Tibial nerve (tissue), 4 donors: Measurements from ENCODE around the gene GSG1L. TPM values are rescaled to one million over a fixed set of nuclear protein-coding genes. Genes with fewer than 3 reads are reported as not detected.

ENCODE experiments used
- DNase-seq, 2 donors: peaks; one replicate each; pipeline ENCODE4 v3.0.0-alpha.2; 2019; ENCODE audit warnings: low spot score in 2 of 2
- H3K27ac ChIP-seq, 4 donors: fragments of 200-600 bp; sonication (generic) in 3 of 4; one replicate each; pipeline ENCODE4 v1.5.1; 2017 to 2019; ENCODE audit warnings: mild to moderate bottlenecking in 1 of 4
- H3K27me3 ChIP-seq, 2 donors: fragments of 200-600 bp; sonication (generic) in 1 of 2; one replicate each; pipeline versions ENCODE4 v1.5.1 to v1.6.0; 2017 to 2019
- H3K36me3 ChIP-seq, 3 donors: fragments of 200-600 bp; sonication (generic); one replicate each; pipeline ENCODE4 v1.5.1; 2018 to 2019
- H3K4me1 ChIP-seq, 4 donors: fragments of 200-600 bp; sonication (generic) in 3 of 4; one replicate each; pipeline ENCODE4 v1.5.1; 2017 to 2019
- H3K4me3 ChIP-seq, 4 donors: fragments of 200-600 bp; sonication (generic) in 3 of 4; one replicate each; pipeline ENCODE4 v1.5.1; 2017 to 2019; ENCODE audit warnings: mild to moderate bottlenecking in 1 of 4, moderate library complexity in 1 of 4
- H3K9me3 ChIP-seq, 4 donors: fragments of 200-600 bp; sonication (generic) in 3 of 4; one replicate each; pipeline ENCODE4 v1.5.1; 2017 to 2019
- CTCF ChIP-seq, 5 experiments: fragments of 200-600 bp in 3 of 5; fragments of 450-650 bp in 2 of 5; sonication (generic) in 3 of 5; IDR thresholded peaks; one replicate each; pipeline ENCODE4 v1.5.1; 2016 to 2019; ENCODE audit warnings: antibody characterized with exemption in 5 of 5, mild to moderate bottlenecking in 3 of 5, moderate library complexity in 2 of 5
- EP300 ChIP-seq, 2 donors: sonication (generic); formaldehyde crosslinking; IDR thresholded peaks; one replicate each; pipeline ENCODE4 v1.6.1; 2017; ENCODE audit warnings: antibody characterized with exemption in 2 of 2, mild to moderate bottlenecking in 1 of 2
- POLR2A ChIP-seq, 2 donors: fragments of 450-650 bp; IDR thresholded peaks; one replicate each; pipeline ENCODE4 v1.6.1; 2017; ENCODE audit warnings: antibody characterized with exemption in 2 of 2, mild to moderate bottlenecking in 2 of 2, moderate library complexity in 2 of 2
- WGBS, 2 donors: methylation state at CpG; one replicate each; pipeline ENCODE4 v1.1.5; 2018; 5-methylcytosine and 5-hydroxymethylcytosine counted together
- total RNA-seq, 4 donors: library from RNA; depleted of rRNA; stranded (reverse); fragments of >200 nt; gene quantifications; one replicate each; pipeline ENCODE4 v1.1.0, GENCODE V29; 2016

Gene GSG1L
- total RNA-seq, 4 donors from 2014 or later = not detected

DNA sequence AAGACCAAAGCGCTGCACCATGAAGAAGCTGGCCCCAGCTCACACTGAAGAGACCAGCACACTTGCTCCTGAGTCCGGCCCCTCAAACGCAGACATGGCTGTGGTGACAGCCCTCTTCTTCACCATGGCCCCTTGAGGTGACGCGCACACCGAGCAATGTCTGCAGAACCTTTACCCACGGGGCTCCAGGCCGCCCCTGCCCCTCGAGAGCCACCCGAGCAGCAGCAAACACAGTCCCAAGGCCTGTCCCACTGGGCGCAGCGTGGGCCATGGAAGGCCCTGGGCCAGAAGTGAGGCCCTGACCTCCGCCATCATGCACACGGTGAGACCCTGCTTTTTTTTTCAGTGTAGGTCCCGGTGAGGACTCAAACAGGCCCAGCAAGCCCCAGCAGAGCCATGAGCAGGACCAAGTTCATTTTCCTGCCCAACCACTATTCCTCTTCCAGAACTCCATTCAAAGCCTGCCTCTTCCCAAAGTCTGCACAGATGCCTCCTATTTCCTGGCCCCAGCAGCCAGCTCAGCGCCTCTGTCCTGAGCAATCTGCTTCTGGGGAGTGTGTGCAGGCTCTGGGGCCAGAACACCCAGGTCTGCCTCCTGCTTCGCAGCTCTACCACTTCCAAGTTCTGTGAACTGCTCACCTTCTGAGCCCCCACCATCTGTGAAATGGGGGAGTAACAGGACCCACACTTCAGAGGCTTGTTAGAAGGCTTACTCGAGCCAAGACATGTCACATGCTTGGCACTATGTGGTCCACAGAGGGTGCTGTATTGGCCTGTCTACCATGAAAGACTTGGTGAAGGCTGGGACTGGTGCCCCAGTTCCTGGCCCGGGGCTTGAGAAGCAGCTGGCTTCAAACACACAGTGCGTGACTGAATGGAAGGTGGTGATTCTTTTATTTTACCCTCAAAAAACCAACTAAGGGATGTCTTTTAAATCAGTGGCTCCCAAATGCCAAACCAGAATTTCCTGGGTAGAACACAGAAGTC, 35.7 kb upstream of the GSG1L start:
- TF ChIP-seq EP300 (IDR thresholded peaks at IDR 0.05) = no peak
- WGBS, 2 donors = 90 to 92% methylated on average over 14 to 15 of the region's 20 CpGs
- DNase-seq = no peak
- no peaks in the 10 kb centered on the region for H3K27me3 ChIP-seq
- H3K4me3 ChIP-seq = no peak overlapping the region
- H3K9me3 ChIP-seq = no peaks in the 10 kb centered on the region
- H3K36me3 ChIP-seq = peaks cover 0 to 85% (median 27%) of the 10 kb centered on the region in 3 donors
- H3K27ac ChIP-seq = no peak overlapping the region
- H3K4me1 ChIP-seq = no peaks in the 10 kb centered on the region

GRCh38 chr16:28098171-28098958, 34.9 kb upstream of the GSG1L start:
- no peak overlapping the region for H3K27ac ChIP-seq
- H3K9me3 ChIP-seq = no peaks in the 10 kb centered on the region
- peaks cover 0 to 77% (median 27%) of the 10 kb centered on the region in 3 donors for H3K36me3 ChIP-seq
- no peak for DNase-seq
- H3K4me3 ChIP-seq = no peak overlapping the region
- TF ChIP-seq CTCF (IDR thresholded peaks at IDR 0.05) (no peak), EP300 (IDR thresholded peaks at IDR 0.05) (no peak), POLR2A (IDR thresholded peaks at IDR 0.05) (no peak)
- 90 to 96% methylated on average over 21 of the region's 21 CpGs for WGBS, 2 donors
- H3K27me3 ChIP-seq = no peaks in the 10 kb centered on the region
- no peaks in the 10 kb centered on the region for H3K4me1 ChIP-seq

DNA sequence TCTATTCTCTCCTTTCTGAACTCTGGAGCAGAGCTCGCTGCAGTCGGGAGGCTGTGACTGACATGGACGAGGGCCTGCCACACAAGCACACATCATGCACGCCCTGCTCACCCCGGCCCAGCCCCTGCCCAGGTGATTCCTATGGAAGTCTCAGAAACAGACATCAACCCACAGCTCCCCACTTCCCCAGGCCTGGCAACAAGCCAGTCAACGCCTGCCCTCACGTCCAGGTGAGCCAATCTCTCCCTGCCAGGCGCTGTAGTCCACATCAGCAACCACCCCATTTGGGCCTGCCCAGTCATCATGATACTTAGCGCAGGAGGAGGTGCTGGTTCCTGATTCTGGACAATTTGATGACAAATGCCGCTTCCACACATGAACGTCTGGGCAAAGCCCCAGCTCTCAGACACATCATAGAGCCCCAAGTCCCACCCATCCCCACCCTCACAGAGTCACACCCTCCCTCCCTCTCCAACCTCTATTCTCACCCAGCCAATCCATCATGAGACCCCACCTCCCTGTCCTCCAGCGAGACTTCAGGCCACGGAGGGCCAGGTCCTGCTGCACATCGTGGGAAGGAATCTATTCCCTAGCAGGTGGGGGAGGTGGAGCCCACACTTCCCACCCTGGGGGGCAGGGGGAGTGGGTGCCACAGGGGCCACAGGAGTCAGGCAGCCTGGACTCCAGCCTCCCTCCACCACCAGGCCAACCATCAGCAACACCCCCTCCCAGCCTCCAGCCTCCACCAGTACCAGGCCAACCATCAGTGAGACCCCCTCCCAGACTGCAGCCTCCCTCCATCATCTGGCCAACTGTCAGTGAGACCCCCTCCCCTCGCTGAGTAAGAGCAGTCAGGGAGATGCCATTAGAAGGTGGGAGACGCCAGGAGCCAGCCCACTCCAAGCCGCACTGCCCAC, 33.7 kb upstream of the GSG1L start:
- Histone ChIP-seq H3K36me3 (peaks cover 0 to 65% (median 27%) of the 10 kb centered on the region in 3 donors), H3K27me3 (no peaks in the 10 kb centered on the region), H3K27ac (no peak overlapping the region), H3K4me3 (no peak overlapping the region), H3K9me3 (no peaks in the 10 kb centered on the region), H3K4me1 (no peaks in the 10 kb centered on the region)
- DNase-seq = no peak
- TF ChIP-seq CTCF (IDR thresholded peaks at IDR 0.05) (no peak), EP300 (IDR thresholded peaks at IDR 0.05) (no peak), POLR2A (IDR thresholded peaks at IDR 0.05) (no peak)
- WGBS, 2 donors = 79 to 82% methylated on average over 17 of the region's 17 CpGs

GRCh38 chr16:28093385-28093725, 29.8 kb upstream of the GSG1L start:
- H3K27ac ChIP-seq = no peak overlapping the region
- no peaks in the 10 kb centered on the region for H3K4me1 ChIP-seq
- no peak overlapping the region for H3K4me3 ChIP-seq
- H3K27me3 ChIP-seq = no peaks in the 10 kb centered on the region
- DNase-seq = no peak
- WGBS, 2 donors = 68 to 75% methylated on average over 5 of the region's 5 CpGs
- H3K36me3 ChIP-seq = peaks cover 0 to 26% (median 3%) of the 10 kb centered on the region in 3 donors
- TF ChIP-seq EP300 (IDR thresholded peaks at IDR 0.05) (no peak), POLR2A (IDR thresholded peaks at IDR 0.05) (no peak), CTCF (IDR thresholded peaks at IDR 0.05) (no peak)
- no peaks in the 10 kb centered on the region for H3K9me3 ChIP-seq

GRCh38 chr16:28092721-28093384, 29.3 kb upstream of the GSG1L start:
- no peak for DNase-seq
- Histone ChIP-seq H3K4me1 (no peaks in the 10 kb centered on the region), H3K4me3 (no peak overlapping the region), H3K9me3 (no peaks in the 10 kb centered on the region), H3K27ac (no peak overlapping the region), H3K27me3 (no peaks in the 10 kb centered on the region), H3K36me3 (peaks cover 0 to 21% (median 0%) of the 10 kb centered on the region in 3 donors)
- 70 to 74% methylated on average over 17 of the region's 17 CpGs for WGBS, 2 donors
- TF ChIP-seq POLR2A (IDR thresholded peaks at IDR 0.05) (no peak), EP300 (IDR thresholded peaks at IDR 0.05) (no peak), CTCF (IDR thresholded peaks at IDR 0.05) (no peak)
